Measurements from ENCODE around the gene AKAP6.
"Not testable (repeated sequence)": the region's sequence is repeated elsewhere in the genome, so short reads cannot be mapped to it uniquely, and the experiment has no call there.

The AKAP6 gene

DNA sequence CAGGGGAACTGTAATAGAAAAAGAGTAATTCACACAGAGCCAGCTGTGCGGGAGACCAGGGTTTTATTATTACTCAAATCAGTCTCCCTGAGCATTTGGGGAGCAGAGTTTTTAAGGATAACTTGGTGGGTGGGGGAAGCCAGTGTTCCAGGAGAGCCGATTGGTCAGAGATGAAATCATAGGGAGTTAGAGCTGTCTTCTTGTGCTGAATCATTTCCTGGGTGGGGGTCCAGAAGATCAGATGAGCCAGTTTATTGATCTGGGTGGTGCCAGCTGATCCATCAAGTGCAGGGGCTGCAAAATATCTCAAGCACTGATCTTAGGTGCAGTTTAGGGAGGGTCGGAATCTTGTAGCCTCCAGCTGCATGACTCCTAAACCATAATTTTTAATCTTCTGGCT is 44.1 kb downstream of the AKAP6 start:
- DNase-seq, result not testable (repeated sequence)

DNA sequence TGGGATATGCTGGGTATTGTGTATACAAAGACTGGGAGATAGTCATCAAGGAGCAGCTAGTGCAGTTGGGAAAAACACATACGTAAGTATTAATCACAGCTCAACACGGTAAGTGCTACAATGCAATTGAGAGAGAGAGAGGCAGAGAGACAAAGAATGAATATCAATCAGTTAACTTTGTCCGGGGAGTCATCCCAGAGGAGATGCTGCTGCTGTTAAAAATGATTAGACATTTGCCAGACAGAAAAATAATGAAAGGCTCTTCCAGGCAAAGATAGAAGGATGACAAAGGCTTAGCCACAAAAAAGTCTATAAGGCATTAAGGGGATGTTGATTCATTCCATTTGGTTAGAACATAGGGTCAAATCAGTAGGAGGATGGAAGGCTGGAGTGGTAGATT is 45.1 kb downstream of the AKAP6 start:
- no peak for DNase-seq

DNA sequence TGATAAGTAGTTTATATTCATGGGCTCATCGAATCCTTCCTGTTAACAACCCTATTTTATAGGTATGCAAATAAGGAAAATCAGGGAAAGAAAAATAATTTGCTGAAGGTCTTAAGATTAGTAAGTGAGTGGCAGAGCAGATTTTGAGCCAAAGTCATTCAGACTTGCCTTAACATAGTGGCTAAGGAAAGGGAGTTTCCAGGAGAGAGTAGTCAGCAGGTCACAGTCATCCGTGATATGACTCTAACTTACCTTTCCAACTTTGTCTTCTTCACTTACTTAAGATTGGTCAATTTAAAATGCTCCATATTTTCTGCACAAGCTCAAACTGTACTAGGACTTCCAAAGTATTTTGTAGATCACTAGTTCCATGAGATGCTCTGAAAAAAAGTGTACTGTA is 46.6 kb downstream of the AKAP6 start:
- no peak for DNase-seq

DNA sequence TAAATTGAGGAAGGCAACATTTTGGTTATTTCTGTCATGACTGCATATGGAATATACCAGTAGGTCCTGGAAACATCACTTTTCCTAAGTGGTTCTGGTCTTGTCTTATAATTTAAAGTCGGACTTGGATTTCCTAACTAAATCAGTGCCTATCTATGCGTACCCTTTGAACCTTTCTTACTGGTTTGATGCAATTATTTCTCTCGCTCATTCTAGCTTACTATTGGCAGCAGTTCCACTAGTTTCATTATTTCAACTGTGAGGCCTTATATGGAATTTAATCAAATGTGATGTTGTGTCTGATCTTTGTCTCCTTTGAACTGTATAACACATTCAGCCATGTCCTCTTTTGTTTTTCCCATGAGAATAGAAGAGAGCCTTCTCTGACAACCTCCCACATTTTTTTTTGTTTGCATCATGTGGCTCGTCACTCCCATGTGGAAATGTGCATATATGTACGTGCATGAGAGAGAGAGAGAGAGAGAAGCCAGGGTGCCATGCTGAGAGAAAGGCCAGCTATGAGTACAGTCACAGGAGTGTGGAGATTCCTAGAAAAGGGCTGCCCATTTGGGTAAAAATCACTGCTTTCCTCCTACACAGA is 48.0 kb downstream of the AKAP6 start:
- DNase-seq, result no peak

DNA sequence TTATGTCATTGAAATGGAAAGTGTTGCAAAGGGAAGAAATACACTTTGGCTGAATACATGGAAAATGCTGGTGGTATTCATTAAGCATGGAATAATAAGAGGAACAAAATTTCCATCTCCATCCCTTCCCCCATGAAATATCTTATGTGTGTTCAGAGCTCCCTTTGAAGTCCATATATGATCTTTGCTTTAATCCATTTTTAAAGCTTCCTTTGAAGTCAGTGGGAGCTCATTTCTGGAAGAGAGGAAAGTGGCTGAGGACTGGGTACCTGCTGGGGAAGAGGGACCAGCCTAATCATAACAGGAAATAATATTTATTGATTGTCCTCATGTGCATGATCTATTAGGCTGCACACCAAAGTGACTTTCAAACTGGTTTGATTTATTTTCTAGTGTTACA is 49.2 kb downstream of the AKAP6 start:
- no peak for DNase-seq

DNA sequence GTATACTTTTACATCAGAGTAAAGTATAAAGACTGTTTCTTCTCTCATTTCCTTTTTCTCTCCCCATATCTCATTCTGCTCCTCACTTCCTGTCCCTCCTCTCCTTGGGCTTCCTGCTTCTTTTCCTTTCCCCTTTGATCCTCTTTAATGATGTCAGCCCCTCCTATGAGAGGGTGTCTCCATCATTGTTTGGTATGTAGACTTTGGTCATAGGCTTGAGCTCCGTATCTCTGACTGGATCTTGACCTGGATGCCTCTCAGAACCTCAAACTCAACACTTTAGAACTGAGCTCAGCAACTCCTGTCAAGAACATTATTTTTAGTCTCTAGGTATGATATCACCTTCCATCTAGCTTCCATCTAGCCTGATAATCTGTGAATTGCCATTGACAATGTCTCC is 50.3 kb downstream of the AKAP6 start:
- DNase-seq, result no peak

DNA sequence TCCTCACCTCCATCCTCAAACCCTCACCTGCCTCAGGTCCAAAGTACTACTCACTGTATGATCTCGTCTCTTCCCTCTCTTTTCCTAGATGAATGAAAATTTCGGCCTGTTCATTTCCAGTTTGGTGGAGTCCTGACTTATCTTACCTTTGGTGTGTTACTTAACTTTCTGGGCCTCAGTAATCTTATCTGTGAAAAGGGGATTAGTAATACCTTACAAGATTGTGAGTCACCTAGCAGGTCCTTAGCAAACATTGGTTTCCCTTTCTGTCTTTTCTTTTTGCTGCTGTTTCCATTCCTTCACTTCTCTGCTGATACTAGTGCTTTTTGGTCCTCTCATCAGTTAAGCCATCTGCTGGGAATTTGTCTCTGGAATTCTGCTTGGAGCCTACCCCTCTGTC is 52.8 kb downstream of the AKAP6 start:
- no peak for DNase-seq

DNA sequence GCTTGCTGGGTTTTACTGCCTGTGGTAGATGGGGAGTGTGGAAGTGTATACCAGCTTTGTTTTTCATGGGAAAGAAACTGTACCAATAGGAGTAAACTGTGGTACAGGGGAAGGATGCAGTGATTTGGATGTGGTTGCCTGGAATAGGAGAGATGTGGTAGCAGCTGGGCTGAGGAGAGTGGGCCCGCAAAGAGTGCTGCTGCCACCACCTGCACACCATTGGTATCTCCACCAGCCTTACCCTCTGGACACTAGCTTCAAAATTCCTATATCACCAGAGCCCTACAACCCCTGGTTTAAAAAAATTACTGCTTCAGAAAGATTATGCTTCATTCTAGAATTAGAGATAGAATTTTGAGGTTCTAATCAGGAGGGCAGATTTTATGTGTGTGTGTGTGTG is 53.6 kb downstream of the AKAP6 start:
- no peak for DNase-seq

DNA sequence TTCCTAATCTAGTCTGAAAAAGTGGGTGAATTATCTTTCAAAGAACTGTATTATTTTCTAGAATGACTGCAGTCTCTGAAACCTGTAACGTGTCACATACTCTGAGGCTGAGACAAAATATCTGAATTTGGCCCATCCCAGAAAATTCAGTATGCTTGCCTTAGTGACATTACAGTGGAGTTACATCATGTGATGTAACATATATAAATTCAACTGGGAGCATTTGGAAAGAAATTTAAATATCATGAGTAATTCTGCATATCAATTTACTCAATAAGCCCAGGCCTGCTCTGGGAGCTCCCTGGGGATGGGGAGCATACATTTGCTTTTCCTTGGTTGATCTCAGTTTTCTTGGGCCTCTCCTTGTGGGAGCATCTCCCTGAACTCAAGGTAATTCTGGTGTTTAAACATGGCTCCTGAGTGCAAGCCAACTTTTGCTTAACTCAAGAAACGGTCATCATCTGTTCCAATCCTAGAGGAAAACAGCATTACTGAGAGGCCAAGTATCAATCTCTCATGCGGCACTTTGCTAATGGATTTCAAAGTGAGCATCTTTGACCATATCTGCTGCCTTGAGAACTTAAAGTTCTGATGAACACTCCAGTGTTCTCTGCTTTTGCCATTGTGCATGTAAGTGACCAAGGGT is 54.4 kb downstream of the AKAP6 start:
- DNase-seq, result no peak

DNA sequence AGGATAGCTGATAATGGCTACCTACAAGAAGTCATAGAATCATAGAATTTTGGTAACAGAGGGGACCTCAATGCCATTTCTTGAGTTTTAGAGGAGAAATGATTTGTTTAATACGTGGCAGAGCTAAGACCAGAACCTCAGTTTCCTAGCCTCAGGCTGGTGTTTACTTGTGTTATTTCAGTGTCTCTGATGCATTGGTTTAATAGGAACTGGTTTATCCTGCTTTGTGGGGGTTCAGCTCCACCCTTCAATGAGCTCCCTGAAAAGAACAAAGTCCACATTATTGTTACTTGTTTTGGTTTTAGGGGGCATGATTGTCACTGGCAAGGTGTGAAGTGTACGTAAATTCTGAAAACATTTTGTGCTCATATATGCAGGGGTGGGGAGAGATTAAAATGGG is 55.4 kb downstream of the AKAP6 start:
- DNase-seq, result no peak

DNA sequence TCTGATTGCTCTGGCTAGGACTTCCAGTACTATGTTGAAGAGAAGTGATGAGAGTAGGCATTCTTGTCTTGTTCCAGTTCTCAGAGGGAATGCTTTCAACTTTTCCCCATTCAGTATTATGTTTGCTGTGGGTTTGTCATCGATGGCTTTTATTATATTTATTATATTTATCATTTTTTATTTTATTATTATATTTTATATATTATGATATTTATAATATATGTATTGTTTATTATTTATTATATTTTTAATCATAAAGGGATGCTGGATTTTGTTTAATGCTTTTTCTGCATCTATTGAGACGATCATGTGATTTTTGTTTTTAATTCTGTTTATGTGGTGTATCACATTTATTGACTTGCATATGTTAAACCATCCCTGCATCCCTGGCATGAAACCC is 58.2 kb downstream of the AKAP6 start:
- not testable (repeated sequence) for DNase-seq

DNA sequence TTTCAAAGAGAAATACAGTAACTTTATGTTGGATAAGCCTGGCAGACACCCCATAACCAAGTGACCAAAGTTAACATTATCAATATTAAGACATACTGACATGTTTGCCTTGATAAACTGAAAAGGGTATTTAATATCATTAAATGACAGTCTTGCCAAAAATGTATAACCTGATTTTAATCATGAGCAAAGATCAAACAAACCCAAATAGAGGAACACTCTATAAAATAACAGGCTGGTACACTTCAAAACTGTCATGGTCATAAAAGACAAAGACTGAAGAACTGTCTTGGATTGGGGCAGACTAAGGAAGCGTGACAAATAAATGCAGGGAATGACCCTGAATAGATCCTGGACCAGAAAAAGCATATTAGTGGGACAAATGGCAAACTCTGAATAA is 64.0 kb downstream of the AKAP6 start:
- no peak for DNase-seq

DNA sequence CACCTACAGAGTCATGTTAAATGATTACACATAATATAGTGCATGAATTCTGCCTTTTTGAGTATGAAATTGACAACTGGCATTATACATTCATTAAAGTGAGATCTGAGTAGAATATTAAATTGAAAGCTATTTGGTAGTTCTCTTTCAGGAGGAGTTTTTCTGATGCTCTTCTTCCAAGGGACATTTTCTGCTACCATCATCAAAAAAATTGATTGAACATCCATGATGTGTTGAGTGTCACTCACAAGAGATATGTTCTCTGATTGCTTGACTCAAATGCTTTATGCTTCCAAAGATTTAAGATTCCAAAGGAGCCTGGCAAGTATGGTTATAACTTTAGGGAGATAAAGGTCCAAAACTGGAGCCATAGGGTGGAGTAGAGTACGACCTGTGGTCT is 64.9 kb downstream of the AKAP6 start:
- DNase-seq, result no peak

DNA sequence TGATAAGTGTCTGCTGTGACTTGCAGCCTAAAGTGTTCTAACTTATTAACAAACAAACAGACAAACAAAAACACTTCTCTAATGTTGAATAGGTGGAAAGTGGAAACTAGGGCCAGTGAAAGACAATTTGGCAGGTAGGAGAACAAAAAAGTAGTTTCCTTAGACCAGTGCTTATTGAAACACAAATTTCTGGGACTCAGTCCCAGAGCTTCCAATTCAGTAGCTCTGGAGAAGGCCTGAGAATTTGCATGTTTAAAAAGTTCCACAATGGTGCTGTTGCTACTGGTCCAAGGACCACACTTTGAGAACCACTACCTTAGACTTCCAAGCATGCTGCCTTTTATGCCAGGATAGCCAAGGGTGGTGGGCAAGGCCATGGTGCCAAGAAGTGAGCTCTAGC is 67.8 kb downstream of the AKAP6 start:
- no peak for DNase-seq

DNA sequence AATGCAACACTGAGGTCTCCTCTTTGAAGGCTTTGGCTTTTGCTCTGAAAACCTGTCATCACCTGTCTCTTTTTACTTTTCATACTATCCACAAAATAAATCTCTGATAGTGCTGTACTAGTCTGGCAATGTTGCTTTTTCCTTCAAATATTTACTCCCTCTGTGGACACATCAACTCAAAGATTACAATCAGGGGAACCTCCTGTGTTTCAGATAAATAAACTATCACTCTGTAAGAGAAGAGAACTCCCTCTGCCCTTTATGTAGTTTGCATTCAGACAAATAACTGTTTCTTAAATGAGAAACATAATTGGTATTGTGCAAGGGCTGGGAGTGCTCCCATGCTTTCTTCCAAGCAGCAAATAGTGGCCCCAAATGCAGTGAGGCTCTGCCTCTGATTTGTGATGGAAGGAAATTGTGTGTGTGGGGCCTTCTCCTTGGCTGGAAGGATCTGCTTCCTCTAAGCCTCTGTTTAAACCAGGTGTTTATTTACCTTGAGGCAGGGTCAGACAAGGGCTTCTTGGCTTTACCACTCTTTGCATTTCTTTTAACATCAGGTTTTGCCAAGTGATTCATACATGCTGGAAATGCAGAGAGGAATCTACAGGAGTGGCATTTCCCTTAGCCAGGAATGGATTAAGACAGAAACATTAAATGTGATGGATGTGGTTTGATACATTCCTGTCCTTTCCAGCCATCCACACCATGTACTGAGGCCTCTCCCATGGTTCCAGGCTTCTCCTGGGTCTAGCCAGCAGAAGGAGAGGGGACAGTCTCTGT is 69.0 kb downstream of the AKAP6 start:
- no peak for DNase-seq

DNA sequence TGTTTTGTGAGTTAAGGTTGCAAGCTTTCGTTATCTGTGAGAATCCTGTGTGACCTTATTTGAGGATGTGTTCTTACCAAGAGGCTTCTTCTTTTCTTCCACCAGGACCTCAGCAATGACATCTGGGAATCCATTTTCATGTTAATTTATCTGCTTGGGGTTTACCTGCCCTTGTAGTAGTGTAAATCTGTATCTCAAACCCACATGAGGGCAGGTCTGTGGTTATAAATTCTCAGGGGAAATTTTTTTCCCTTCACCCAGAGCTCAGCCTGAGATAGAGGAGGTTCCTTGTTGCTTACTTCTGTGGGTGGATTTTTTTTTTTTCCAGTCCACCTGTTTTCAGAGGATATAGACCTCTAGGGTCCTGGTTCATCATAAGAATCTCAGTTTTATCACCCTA is 70.8 kb downstream of the AKAP6 start:
- DNase-seq, result no peak

DNA sequence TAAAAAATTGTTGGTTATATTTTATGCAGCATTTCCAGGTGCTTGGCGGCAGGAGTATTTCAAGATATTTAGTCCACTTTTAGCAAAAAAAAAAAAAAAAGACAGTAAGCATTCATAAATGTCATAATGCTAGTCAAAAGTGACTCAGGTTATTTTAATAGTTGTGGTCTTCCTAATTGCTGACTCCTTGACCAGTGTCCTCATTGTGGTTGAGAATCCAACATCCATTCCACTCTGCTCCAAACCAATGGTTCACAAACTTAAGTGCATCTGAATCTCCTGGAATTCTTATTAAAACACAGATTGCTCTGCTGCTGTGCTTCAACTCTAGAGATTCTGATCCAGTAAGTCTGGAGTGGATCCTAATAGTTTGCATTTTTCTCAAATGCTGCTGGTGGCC is 71.4 kb downstream of the AKAP6 start:
- no peak for DNase-seq

DNA sequence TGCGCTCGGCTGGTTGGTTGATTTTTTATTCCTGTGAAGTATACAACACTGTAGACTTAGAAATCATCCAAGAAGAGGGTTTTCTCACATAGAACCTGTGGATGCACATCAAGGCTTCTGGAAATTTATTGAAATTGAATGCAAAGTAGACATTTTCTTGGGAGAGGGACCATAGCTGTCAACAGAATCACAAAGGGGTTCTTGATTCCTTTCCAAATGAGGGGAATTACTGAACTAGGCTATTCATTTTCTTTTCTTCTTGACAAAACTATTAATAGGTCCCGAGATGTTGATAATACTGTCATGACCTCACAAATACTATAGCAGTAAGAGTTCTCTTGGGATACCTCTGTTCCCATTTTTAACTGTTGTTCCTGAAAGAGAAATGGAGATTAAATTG is 73.9 kb downstream of the AKAP6 start:
- DNase-seq, result no peak

DNA sequence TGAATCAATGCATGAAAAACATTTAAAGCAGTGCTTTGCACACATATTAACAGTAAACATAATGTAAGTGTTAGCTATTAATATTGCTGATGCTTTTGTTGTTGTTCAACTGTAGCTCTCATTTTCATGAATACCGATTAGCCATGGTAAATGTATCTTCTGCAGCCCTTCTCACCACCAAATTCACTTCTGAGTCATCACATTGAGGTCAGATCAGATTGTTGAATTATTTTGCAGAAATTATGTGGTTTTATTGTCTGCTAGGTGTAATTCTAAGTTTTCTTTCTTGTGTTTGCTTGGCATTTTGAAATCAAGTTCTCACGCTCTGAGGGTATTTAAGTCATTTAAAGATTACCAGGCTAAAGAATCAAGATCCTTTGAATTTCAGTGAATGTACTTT is 74.6 kb downstream of the AKAP6 start:
- no peak for DNase-seq

DNA sequence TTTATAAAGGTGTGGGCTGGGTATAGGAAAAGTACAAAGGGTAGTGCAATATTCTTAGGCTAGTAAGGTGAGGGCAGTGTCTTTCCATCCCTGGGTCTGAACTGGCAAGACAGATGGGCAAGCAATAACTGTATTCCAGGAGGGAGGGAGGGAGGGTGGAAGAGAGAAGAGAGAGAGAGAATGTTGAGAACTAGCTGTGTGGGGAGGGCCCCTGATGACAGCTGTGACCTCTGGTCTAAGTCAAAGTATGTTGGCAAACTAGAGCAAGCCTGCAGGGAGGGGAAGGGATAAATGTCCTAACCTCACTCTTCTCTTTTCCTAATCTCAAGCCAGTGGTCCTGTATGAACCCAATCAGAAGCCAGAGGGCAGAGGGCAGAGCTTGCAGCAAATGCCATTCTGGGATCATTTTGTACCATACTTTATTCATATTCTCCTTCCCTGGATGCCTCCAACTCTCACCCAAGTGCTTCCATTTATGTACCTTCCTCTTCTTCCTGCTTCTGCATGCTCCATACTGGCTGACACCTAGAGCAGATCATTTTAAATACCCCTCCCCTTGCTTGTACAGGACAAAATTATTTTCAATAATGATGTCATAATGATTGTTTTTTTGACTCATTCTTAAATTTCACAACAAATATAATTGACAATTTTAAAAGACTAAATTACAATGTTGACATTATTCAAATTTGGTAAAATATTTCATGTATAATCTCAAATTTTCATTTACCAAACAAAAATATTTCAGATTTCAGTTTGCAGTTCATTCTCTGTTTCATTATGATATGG is 75.9 kb downstream of the AKAP6 start:
- no peak for DNase-seq

DNA sequence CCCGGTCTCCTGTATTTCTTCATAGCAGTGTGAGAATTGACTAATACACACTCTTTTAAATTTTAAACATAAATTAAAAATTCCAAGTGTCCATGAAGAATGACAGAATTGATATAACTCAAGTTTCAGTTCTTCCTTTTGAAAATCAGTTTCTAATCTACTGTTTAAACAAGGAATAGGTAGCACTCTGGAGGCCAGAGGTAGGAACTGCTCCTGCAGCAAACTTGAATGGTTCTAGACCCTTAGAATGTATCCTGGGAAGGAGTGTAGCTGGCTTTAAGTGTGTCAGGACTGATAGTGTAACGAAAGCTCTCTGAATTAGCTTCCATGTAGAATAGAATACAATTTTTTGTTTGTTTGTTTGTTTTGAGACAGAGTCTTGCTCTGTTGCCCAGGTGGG is 76.8 kb downstream of the AKAP6 start:
- DNase-seq, result no peak

DNA sequence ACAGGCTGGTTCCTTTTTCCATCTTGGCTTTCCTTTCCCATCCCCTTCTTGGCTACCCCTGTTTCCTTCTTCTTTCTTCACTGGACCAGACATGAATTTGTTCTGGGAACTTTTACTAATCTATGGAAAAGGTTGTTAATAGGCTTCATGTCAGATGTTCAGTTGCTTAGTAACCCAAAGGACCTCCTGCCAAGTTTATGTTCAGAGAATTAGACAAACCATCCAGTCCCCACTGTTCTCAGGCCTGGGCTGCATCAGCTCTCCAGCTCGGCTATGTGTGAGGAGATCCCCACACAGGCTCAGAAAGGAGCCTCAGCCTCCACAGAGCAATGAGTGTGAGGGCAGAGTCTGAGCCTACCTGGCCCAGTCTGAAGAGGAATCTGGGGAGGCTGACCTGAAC is 78.0 kb downstream of the AKAP6 start:
- no peak for DNase-seq

DNA sequence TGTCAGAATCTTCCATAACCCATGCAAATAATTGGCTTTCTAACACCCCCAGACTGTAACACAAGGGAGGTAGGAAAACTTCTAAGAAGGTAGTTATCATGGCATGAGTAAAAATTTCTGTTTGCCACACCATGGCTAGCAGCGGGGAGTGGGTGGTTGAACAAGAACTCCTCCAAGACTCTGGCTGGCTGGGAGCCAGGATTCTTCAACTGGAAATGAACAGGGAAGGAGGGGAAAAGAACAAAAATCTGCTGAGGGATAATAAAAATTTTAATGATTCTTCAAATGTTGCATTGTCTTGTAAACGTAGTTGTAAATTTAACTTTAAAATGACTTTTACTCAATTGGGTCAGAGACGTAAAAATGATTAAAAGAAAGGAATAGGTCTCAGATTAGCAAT is 78.9 kb downstream of the AKAP6 start:
- no peak for DNase-seq

DNA sequence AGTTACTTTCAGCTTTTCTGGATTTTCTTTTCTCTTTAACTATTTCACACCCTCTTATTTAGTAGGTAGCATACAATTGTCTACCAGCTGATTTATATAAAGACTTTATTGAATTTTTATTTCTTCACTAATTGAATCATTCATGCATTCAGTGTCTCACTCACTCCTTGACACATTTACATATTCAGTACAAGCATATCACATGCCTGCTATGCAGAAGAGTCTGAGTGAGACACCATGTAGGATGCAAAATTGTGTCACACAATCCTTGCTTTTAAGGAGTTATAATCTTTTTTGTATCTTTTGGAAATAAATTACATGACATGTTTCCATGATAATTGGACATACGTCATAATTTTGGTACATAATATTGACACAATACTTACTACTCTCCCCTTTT is 83.0 kb downstream of the AKAP6 start:
- no peak for DNase-seq
